HCT116 (cell line): Measurements from ENCODE around the gene OSTF1. TPM values are rescaled to one million over a fixed set of nuclear protein-coding genes. Genes with fewer than 3 reads are reported as not detected.

Experiments
- ATAC-seq: fragments of 200-7000 bp; cut with Tn5 transposase; 2 replicates; pipeline ENCODE4 v1.9.1; 2020; ENCODE audit warnings: mild to moderate bottlenecking, moderate library complexity
- BruUV-seq: library from RNA; stranded (reverse); fragments of 400-500 nt; replicated peaks from 2 replicates; lab custom pipeline; 2021; lab: Mats Ljungman, UMichigan
- CTCF ChIA-PET: fragments of 300-600 bp; sonication (Branson Sonifier 250); formaldehyde crosslinking; loops from one replicate; lab custom pipeline; 2021; ENCODE audit warnings: antibody characterized with exemption; lab: Charles Lee
- POLR2A ChIA-PET: fragments of 300-600, 350-600 bp; sonication (Branson Sonifier 250); formaldehyde crosslinking; loops from one replicate; lab custom pipeline; 2021; ENCODE audit warnings: antibody characterized with exemption; lab: Charles Lee
- RAD21 ChIA-PET, 2 experiments: fragments of 300-600 bp; sonication (Branson Sonifier 250); formaldehyde crosslinking; loops; one replicate each; lab custom pipeline; 2023; ENCODE audit warnings: low total read pairs in 2 of 2; ENCODE audit not compliant: uncharacterized antibody in 2 of 2, unreplicated experiment in 2 of 2, low non-redundant PET in 1 of 2; lab: Charles Lee
- DNase-seq: peaks from one replicate; pipeline ENCODE4 v3.0.0-alpha.2; 2010; ENCODE audit warnings: low read depth, low spot score
- H2AFZ ChIP-seq: fragments of 200-600 bp; shearing (Covaris generic), sonication (generic); 2 replicates; pipeline ENCODE4 v1.6.1; 2017; ENCODE audit warnings: low read depth, mixed run types, mixed read lengths, antibody characterized with exemption, low read length; ENCODE audit not compliant: poor library complexity, severe bottlenecking
- H3K27ac ChIP-seq: 2 replicates; pipeline ENCODE4 v1.5.1; 2012; ENCODE audit warnings: low read depth, low read length
- H3K27me3 ChIP-seq: fragments of 200-600 bp; sonication (generic); 2 replicates; pipeline ENCODE4 v1.6.1; 2016; ENCODE audit warnings: mixed run types, low read length, mixed read lengths; ENCODE audit not compliant: insufficient read depth
- H3K36me3 ChIP-seq, 2 experiments: fragments of 200-500 bp in 1 of 2; fragments of 200-600 bp in 1 of 2; sonication (Bioruptor generic) in 1 of 2; sonication (generic) in 1 of 2; 2 replicates each; pipeline versions ENCODE4 v1.5.1 to v1.6.1; 2014 to 2016; ENCODE audit warnings: low read length in 2 of 2, inconsistent platforms in 1 of 2, mixed read lengths in 1 of 2, mixed run types in 1 of 2; ENCODE audit not compliant: insufficient read depth in 2 of 2, control insufficient read depth in 1 of 2
- H3K4me1 ChIP-seq, 2 experiments: fragments of 200-600 bp in 1 of 2; sonication (generic) in 1 of 2; 2 replicates each; pipeline versions ENCODE4 v1.5.1 to v1.6.1; 2012 to 2017; ENCODE audit warnings: low read length in 2 of 2, inconsistent platforms in 1 of 2, mild to moderate bottlenecking in 1 of 2, mixed read lengths in 1 of 2, mixed run types in 1 of 2, moderate library complexity in 1 of 2; ENCODE audit not compliant: insufficient read depth in 2 of 2, control insufficient read depth in 1 of 2
- H3K4me2 ChIP-seq: fragments of 200-600 bp; sonication (generic); 2 replicates; pipeline ENCODE4 v1.6.1; 2017; ENCODE audit warnings: mixed run types, low read length, mixed read lengths
- H3K4me3 ChIP-seq, 2 experiments: fragments of 200-600 bp in 1 of 2; sonication (generic) in 1 of 2; replicated peaks in 1 of 2; 2 replicates each; pipeline ENCODE4 v1.5.1; 2011 to 2016; ENCODE audit warnings: low read length in 2 of 2, control low read depth in 1 of 2, low read depth in 1 of 2, mild to moderate bottlenecking in 1 of 2, mixed read lengths in 1 of 2, mixed run types in 1 of 2
- H3K79me2 ChIP-seq: fragments of 200-600 bp; sonication (generic); 2 replicates; pipeline ENCODE4 v1.6.1; 2017; ENCODE audit warnings: mild to moderate bottlenecking, mixed run types, low read length, moderate library complexity, mixed read lengths; ENCODE audit not compliant: insufficient read depth
- H3K9ac ChIP-seq: fragments of 200-600 bp; sonication (generic); 2 replicates; pipeline ENCODE4 v1.6.1; 2016; ENCODE audit warnings: low read length, mixed read lengths
- H3K9me2 ChIP-seq: fragments of 200-600 bp; sonication (generic), shearing (Covaris generic); 2 replicates; pipeline ENCODE4 v1.6.1; 2017; ENCODE audit warnings: mixed run types, mild to moderate bottlenecking, moderate library complexity; ENCODE audit not compliant: insufficient read depth
- H3K9me3 ChIP-seq, 2 experiments: fragments of 200-500 bp in 1 of 2; fragments of 200-600 bp in 1 of 2; sonication (Bioruptor generic) in 1 of 2; sonication (generic) in 1 of 2; 2 replicates each; pipeline ENCODE4 v1.6.1; 2014 to 2017; ENCODE audit warnings: low read length in 2 of 2, mixed read lengths in 2 of 2, inconsistent platforms in 1 of 2, low read depth in 1 of 2, mild to moderate bottlenecking in 1 of 2, mixed run types in 1 of 2, moderate library complexity in 1 of 2; ENCODE audit not compliant: control insufficient read depth in 1 of 2, insufficient read depth in 1 of 2
- H4K20me1 ChIP-seq: fragments of 200-600 bp; sonication (generic), shearing (Covaris generic); 2 replicates; pipeline ENCODE4 v1.6.1; 2017; ENCODE audit warnings: mixed run types, mild to moderate bottlenecking, moderate library complexity; ENCODE audit not compliant: insufficient read depth
- CEBPB ChIP-seq: IDR thresholded peaks from 2 replicates; pipeline ENCODE4 v1.6.1; 2012; ENCODE audit warnings: low read depth
- ELF1 ChIP-seq: IDR thresholded peaks from 2 replicates; pipeline ENCODE4 v1.6.1; 2012; ENCODE audit warnings: low read depth, borderline replicate concordance
- EZH2phosphoT487 ChIP-seq: fragments of 200-600 bp; IDR thresholded peaks from 2 replicates; pipeline ENCODE4 v1.6.1; 2018; ENCODE audit warnings: antibody characterized with exemption, borderline replicate concordance
- JUND ChIP-seq: IDR thresholded peaks from 2 replicates; pipeline ENCODE4 v1.6.1; 2012
- POLR2A ChIP-seq: IDR thresholded peaks from 2 replicates; pipeline ENCODE4 v1.7.0; 2011; ENCODE audit warnings: borderline replicate concordance; ENCODE audit not compliant: insufficient read depth, insufficient read length; ENCODE audit errors: extremely low read depth
- RAD21 ChIP-seq: IDR thresholded peaks from 2 replicates; pipeline ENCODE4 v1.6.1; 2012; ENCODE audit warnings: low read depth, mild to moderate bottlenecking
- SIN3A ChIP-seq: IDR thresholded peaks from 2 replicates; pipeline ENCODE4 v1.6.1; 2012; ENCODE audit warnings: low read depth
- SP1 ChIP-seq: IDR thresholded peaks from 2 replicates; pipeline ENCODE4 v1.6.1; 2012; ENCODE audit warnings: low read depth
- SRF ChIP-seq: IDR thresholded peaks from 2 replicates; pipeline ENCODE4 v1.6.1; 2012; ENCODE audit warnings: low read depth
- ZNF274 ChIP-seq: fragments of 200-500 bp; sonication (Bioruptor generic); IDR thresholded peaks from 2 replicates; pipeline ENCODE4 v1.6.1; 2014; ENCODE audit warnings: mild to moderate bottlenecking, low read depth, low read length, inconsistent platforms
- intact Hi-C: fragments of 100-400 bp; cut with micrococcal nuclease; formaldehyde crosslinking; loops from 2 replicates; pipeline ENCODE4 v1.10.0; 2022
- total RNA-seq: library from RNA; stranded (reverse); gene quantifications from one replicate; pipeline ENCODE4 v1.2.1, GENCODE V29; 2021; ENCODE audit not compliant: unreplicated experiment
- TF ChIP-seq, protein P1 (sequence below): IDR thresholded peaks from 2 replicates; pipeline ENCODE4 v1.6.1; 2012; ENCODE audit warnings: low read depth
- TF ChIP-seq, protein P2 (sequence below): IDR thresholded peaks from 2 replicates; pipeline ENCODE4 v1.6.1; 2011; ENCODE audit warnings: mild to moderate bottlenecking, low read length, moderate library complexity; ENCODE audit not compliant: insufficient replicate concordance; ENCODE audit errors: extremely low read depth

OSTF1 gene
- total RNA-seq, 1 experiment from 2014 or later, result 20.7 TPM

DNA sequence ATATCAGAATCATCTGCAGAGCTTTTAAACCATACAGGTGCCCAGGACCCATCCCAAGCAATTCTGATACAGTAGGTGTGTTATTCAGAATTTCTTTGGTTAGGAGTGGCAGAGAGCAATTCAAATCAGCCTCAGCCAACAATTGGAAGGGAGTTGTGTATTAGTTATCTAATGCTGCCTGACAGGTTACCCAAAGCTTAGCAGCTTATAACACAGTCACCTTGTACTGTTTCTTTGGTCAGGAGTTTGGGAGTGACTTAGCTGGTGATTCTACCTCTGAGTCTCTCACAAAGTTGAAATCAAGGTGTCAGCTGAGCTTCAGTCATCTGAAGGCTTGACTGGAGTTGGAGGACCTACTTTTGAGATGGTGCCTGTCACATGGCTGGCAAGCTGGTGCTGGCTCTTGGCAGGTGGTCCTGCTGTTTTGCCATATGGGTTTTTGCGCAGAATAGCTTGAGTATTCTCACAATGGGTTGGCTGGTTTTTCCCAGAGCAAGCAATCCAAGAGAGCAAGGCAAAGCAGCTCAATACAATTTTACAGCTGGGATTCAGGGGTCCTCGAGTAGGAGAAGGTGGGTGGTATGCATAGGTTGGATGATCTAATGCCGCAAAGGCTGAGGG, 41.5 kb upstream of the OSTF1 start:
- no peaks in the 10 kb centered on the region for H3K4me1 ChIP-seq
- no peak for TF ChIP-seq EZH2phosphoT487
- TF ChIP-seq SRF, result no peak
- no peak for TF ChIP-seq SP1
- TF ChIP-seq RAD21, result no peak
- TF ChIP-seq ELF1, result no peak
- TF ChIP-seq, protein P1, sequence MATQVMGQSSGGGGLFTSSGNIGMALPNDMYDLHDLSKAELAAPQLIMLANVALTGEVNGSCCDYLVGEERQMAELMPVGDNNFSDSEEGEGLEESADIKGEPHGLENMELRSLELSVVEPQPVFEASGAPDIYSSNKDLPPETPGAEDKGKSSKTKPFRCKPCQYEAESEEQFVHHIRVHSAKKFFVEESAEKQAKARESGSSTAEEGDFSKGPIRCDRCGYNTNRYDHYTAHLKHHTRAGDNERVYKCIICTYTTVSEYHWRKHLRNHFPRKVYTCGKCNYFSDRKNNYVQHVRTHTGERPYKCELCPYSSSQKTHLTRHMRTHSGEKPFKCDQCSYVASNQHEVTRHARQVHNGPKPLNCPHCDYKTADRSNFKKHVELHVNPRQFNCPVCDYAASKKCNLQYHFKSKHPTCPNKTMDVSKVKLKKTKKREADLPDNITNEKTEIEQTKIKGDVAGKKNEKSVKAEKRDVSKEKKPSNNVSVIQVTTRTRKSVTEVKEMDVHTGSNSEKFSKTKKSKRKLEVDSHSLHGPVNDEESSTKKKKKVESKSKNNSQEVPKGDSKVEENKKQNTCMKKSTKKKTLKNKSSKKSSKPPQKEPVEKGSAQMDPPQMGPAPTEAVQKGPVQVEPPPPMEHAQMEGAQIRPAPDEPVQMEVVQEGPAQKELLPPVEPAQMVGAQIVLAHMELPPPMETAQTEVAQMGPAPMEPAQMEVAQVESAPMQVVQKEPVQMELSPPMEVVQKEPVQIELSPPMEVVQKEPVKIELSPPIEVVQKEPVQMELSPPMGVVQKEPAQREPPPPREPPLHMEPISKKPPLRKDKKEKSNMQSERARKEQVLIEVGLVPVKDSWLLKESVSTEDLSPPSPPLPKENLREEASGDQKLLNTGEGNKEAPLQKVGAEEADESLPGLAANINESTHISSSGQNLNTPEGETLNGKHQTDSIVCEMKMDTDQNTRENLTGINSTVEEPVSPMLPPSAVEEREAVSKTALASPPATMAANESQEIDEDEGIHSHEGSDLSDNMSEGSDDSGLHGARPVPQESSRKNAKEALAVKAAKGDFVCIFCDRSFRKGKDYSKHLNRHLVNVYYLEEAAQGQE, result no peak
- no peak for TF ChIP-seq ZNF274
- no peak for TF ChIP-seq JUND
- TF ChIP-seq CEBPB, result no peak
- TF ChIP-seq SIN3A, result no peak
- TF ChIP-seq, protein P2, sequence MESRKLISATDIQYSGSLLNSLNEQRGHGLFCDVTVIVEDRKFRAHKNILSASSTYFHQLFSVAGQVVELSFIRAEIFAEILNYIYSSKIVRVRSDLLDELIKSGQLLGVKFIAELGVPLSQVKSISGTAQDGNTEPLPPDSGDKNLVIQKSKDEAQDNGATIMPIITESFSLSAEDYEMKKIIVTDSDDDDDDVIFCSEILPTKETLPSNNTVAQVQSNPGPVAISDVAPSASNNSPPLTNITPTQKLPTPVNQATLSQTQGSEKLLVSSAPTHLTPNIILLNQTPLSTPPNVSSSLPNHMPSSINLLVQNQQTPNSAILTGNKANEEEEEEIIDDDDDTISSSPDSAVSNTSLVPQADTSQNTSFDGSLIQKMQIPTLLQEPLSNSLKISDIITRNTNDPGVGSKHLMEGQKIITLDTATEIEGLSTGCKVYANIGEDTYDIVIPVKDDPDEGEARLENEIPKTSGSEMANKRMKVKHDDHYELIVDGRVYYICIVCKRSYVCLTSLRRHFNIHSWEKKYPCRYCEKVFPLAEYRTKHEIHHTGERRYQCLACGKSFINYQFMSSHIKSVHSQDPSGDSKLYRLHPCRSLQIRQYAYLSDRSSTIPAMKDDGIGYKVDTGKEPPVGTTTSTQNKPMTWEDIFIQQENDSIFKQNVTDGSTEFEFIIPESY, result no peak
- no peak for TF ChIP-seq POLR2A
- TF ChIP-seq, all 23 proteins: peak for 0
- H3K27me3 ChIP-seq, result no peaks in the 10 kb centered on the region
- ATAC-seq (no peak), DNase-seq (no peak)
- H3K9me2 ChIP-seq, result no peaks in the 10 kb centered on the region
- H4K20me1 ChIP-seq, result no peaks in the 10 kb centered on the region
- no peak overlapping the region for H3K4me2 ChIP-seq
- no peaks in the 10 kb centered on the region for H3K36me3 ChIP-seq
- no peak overlapping the region for H3K9ac ChIP-seq
- POLR2A ChIA-PET, result interaction anchor here (0.6 kb wide), 1 partner anchor 46 kb away, joined by 3 read pairs; no protein-coding TSS in a partner anchor
- no peaks in the 10 kb centered on the region for H3K79me2 ChIP-seq
- no peaks in the 10 kb centered on the region for H3K9me3 ChIP-seq
- H3K4me3 ChIP-seq, result no peak overlapping the region
- H2AFZ ChIP-seq, result no peak overlapping the region
- no peak overlapping the region for H3K27ac ChIP-seq
- no TSS peak for BruUV-seq
- CTCF ChIA-PET, result interaction anchor here (1.0 kb wide), 1 partner anchor 273 kb away, joined by 3 read pairs; no protein-coding TSS in a partner anchor
- intact Hi-C loops, result no loop called here
- RAD21 ChIA-PET, result no interaction called here
